Uterus (tissue), 4 donors: Measurements from ENCODE around the gene BAIAP2. TPM values are rescaled to one million over a fixed set of nuclear protein-coding genes. Genes with fewer than 3 reads are reported as not detected.

Experiments used
- DNase-seq, 2 donors: peaks; one replicate each; pipeline ENCODE4 v3.0.0-alpha.2; 2019 to 2020
- H3K27ac ChIP-seq, 2 donors: fragments of 200-600 bp; sonication (generic); 1 replicate in 1 of 2; 2 replicates in 1 of 2; pipeline ENCODE4 v1.5.1; 2016 to 2018
- H3K27me3 ChIP-seq, 2 donors: fragments of 200-600 bp; sonication (generic); one replicate each; pipeline ENCODE4 v1.5.1; 2018 to 2019; ENCODE audit warnings: control low read depth in 1 of 2
- H3K36me3 ChIP-seq, 2 donors: fragments of 200-600 bp; sonication (generic); one replicate each; pipeline ENCODE4 v1.5.1; 2019; ENCODE audit warnings: control low read depth in 1 of 2
- H3K4me1 ChIP-seq, 2 donors: fragments of 200-600 bp; sonication (generic); one replicate each; pipeline ENCODE4 v1.5.1; 2018 to 2019; ENCODE audit warnings: control low read depth in 1 of 2
- H3K4me3 ChIP-seq, 2 donors: fragments of 200-600 bp; sonication (generic); 1 replicate in 1 of 2; 2 replicates in 1 of 2; pipeline ENCODE4 v1.5.1; 2018 to 2019; ENCODE audit warnings: mild to moderate bottlenecking in 1 of 2
- H3K9me3 ChIP-seq, 2 donors: fragments of 200-600 bp; sonication (generic); one replicate each; pipeline ENCODE4 v1.5.1; 2019; ENCODE audit warnings: control low read depth in 1 of 2
- CTCF ChIP-seq, 4 experiments: fragments of 200-600 bp in 2 of 4; fragments of 450-650 bp in 2 of 4; sonication (generic) in 2 of 4; IDR thresholded peaks; one replicate each; pipeline ENCODE4 v1.5.1; 2016 to 2019; ENCODE audit warnings: antibody characterized with exemption in 4 of 4, mild to moderate bottlenecking in 2 of 4, moderate library complexity in 1 of 4
- POLR2A ChIP-seq, 2 donors: fragments of 450-650 bp; IDR thresholded peaks; one replicate each; pipeline ENCODE4 v1.6.1; 2016; ENCODE audit warnings: antibody characterized with exemption in 2 of 2, mild to moderate bottlenecking in 1 of 2, moderate library complexity in 1 of 2
- intact Hi-C: fragments of 100-400 bp; cut with DNase I; formaldehyde crosslinking; loops from one replicate; pipeline ENCODE4 v1.15.1; 2023; ENCODE audit warnings: low total_unique reads
- total RNA-seq, 4 donors: library from RNA; depleted of rRNA in 3 of 4; stranded (reverse); fragments of >200 nt in 3 of 4; gene quantifications; one replicate each; pipeline versions ENCODE4 v1.1.0 to v1.2.4, GENCODE V29; 2014 to 2023
- donor health status: DM: yes; HTN: yes; CAD: no.

The BAIAP2 gene
- total RNA-seq, 4 donors from 2014 or later: 16.5 to 70.7 (median 45.8) TPM

GRCh38 chr17:81022344-81022676 is 12.6 kb upstream of the BAIAP2 start:
- DNase-seq: no peak
- Histone ChIP-seq H3K27ac (no peak overlapping the region), H3K4me1 (no peaks in the 10 kb centered on the region), H3K36me3 (no peaks in the 10 kb centered on the region), H3K4me3 (no peak overlapping the region), H3K27me3 (peaks cover 0 to 2% of the 10 kb centered on the region in 2 donors), H3K9me3 (no peaks in the 10 kb centered on the region)
- TF ChIP-seq CTCF (IDR thresholded peaks at IDR 0.05) (no peak), POLR2A (IDR thresholded peaks at IDR 0.05) (no peak)
- intact Hi-C loops: loop anchor here (5.0 kb wide), 1 partner anchor 75 kb away; no protein-coding TSS in a partner anchor

DNA sequence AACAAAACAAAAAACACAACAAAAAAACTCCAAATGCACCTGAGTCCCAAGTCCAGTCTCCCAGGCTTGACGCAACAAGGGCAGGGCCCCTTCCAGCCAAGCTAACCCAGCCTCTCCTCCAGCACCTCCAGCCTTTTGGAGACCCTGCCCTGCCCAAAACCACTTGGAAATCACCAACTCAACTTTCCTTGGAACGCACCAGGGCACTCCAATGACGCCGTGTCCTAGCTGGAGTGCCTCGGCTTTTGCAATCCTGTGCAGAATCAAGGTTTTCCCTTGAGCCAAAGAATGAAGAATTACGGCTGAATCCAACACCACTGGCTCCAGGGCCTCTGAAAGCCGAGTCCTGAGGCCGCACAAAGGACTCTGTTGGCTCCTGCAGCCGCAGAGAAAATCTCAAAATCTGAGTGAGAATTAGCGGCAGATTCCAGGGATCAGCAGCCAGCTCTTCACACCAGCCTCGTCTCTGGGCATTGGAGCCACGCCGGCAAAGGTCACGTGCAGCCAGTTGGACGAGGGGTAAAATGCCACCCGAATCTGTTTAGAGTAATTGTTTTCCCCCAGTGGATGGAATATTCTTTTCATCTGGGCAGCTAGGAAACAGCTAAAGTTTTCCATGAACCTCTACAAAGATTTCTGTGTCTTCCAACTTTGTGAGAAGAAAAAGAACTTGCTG is 9.7 kb upstream of the BAIAP2 start:
- no peaks in the 10 kb centered on the region for H3K9me3 ChIP-seq
- peaks cover 0 to 3% of the 10 kb centered on the region in 2 donors for H3K4me1 ChIP-seq
- DNase-seq: no peak
- H3K36me3 ChIP-seq: no peaks in the 10 kb centered on the region
- TF ChIP-seq CTCF (IDR thresholded peaks at IDR 0.05) (no peak), POLR2A (IDR thresholded peaks at IDR 0.05) (no peak)
- peaks cover 0 to 7% of the 10 kb centered on the region in 2 donors for H3K27me3 ChIP-seq
- H3K4me3 ChIP-seq: no peak overlapping the region
- no peak overlapping the region for H3K27ac ChIP-seq
- intact Hi-C loops: no loop called here

GRCh38 chr17:81025741-81026129 is 9.2 kb upstream of the BAIAP2 start:
- no peak overlapping the region for H3K27ac ChIP-seq
- H3K4me3 ChIP-seq: no peak overlapping the region
- peaks cover 0 to 3% of the 10 kb centered on the region in 2 donors for H3K4me1 ChIP-seq

DNA sequence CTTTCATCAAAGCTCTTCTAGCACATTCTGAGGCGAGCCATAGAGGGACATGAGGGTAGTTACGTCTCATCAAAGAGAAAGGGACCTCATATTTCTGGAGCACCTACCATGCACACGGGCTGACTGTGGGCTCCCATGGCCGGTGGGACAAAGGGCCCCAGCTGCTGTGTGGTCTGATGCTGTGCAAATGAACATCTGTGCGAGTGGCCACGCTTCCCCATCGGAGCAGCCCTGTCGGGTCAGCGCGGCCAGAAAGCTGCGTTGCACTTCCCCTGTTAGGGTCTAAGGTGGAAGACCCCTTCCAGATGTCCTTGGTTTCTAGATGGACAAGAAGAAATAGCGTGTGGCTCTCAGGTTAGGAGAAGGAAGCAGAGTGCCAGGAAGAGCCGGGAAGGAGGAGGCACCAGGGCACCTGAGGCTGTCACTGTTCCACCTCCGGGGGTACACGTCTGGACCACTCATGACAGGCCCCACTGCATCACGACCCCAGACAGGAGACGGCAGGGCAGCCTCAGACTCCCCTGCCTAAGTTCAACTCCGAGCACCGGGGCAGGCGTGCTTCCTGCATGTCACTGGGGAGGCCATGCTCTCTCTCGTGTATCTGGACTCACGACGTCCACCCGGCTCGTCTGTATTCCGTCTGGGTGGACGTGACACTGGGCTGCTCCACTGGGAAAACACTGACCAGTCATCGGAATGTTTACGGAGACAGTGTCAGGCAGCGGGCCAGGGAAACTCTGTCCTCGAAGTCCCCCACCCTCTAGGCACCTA is 8.5 kb upstream of the BAIAP2 start:
- no peaks in the 10 kb centered on the region for H3K9me3 ChIP-seq
- intact Hi-C loops: no loop called here
- H3K36me3 ChIP-seq: no peaks in the 10 kb centered on the region
- H3K27me3 ChIP-seq: peaks cover 0 to 7% of the 10 kb centered on the region in 2 donors
- TF ChIP-seq CTCF (IDR thresholded peaks at IDR 0.05) (no peak), POLR2A (IDR thresholded peaks at IDR 0.05) (no peak)
- peaks cover 0 to 3% of the 10 kb centered on the region in 2 donors for H3K4me1 ChIP-seq
- no peak for DNase-seq
- H3K27ac ChIP-seq: no peak overlapping the region
- H3K4me3 ChIP-seq: no peak overlapping the region

More at GRCh38 chr17:81025741-81026129, 9.2 kb upstream of the BAIAP2 start:
- H3K27me3 ChIP-seq: peaks cover 0 to 7% of the 10 kb centered on the region in 2 donors
- no peak for DNase-seq
- intact Hi-C loops: no loop called here
- no peaks in the 10 kb centered on the region for H3K36me3 ChIP-seq
- no peak for TF ChIP-seq POLR2A (IDR thresholded peaks at IDR 0.05)
- TF ChIP-seq CTCF (IDR thresholded peaks at IDR 0.05): no peak
- H3K9me3 ChIP-seq: no peaks in the 10 kb centered on the region

DNA sequence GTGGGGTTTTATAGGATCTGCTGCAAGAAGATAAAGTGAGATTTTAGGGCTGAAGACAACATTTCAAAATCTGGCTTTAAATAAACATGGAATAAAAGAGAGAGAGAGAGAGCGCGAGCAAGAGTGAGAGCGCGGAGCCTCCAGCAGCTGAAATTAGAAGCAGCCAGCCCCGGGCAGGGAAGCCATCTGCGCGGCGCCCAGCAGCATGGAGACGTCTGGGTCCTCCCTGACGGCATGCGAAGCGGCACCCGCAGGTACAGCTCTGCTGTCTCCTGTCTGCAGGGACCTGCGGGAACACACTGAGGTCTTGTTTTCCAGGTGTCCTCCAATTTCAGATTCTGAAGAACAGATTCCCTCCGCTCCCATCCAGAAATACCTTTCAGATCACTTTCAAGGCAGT is 7.9 kb upstream of the BAIAP2 start:
- intact Hi-C loops: no loop called here
- DNase-seq: no peak
- H3K36me3 ChIP-seq: no peaks in the 10 kb centered on the region

More for the DNA sequence above, 7.9 kb upstream of the BAIAP2 start:
- Histone ChIP-seq H3K9me3 (no peaks in the 10 kb centered on the region), H3K27ac (no peak overlapping the region), H3K4me3 (no peak overlapping the region), H3K27me3 (peaks cover 0 to 7% of the 10 kb centered on the region in 2 donors), H3K4me1 (peaks cover 0 to 3% of the 10 kb centered on the region in 2 donors)
- no peak for TF ChIP-seq CTCF (IDR thresholded peaks at IDR 0.05)
- no peak for TF ChIP-seq POLR2A (IDR thresholded peaks at IDR 0.05)
